Lower leg skin (tissue), 4 donors: ENCODE measurements around the gene FTO. TPM values are rescaled to one million over a fixed set of nuclear protein-coding genes. Genes with fewer than 3 reads are reported as not detected.
A peak's percentile ranks its signal among the peaks of the same experiment; 100 is the strongest.

Experiments
- DNase-seq, 2 donors: peaks; one replicate each; pipeline ENCODE4 v3.0.0-alpha.2; 2019; ENCODE audit warnings: low spot score in 2 of 2
- H3K4me3 ChIP-seq: fragments of 200-600 bp; sonication (generic); 2 replicates; pipeline ENCODE4 v1.5.1; 2017; ENCODE audit warnings: mild to moderate bottlenecking, low read depth; ENCODE audit not compliant: poor library complexity, severe bottlenecking
- POLR2A ChIP-seq, 2 donors: fragments of 450-650 bp; IDR thresholded peaks; one replicate each; pipeline ENCODE4 v1.6.1; 2016 to 2017; ENCODE audit warnings: antibody characterized with exemption in 2 of 2, mild to moderate bottlenecking in 1 of 2, moderate library complexity in 1 of 2
- WGBS, 2 donors: methylation state at CpG; one replicate each; pipeline ENCODE4 v1.1.5; 2018; 5-methylcytosine and 5-hydroxymethylcytosine counted together
- intact Hi-C: fragments of 100-400 bp; cut with DNase I; formaldehyde crosslinking; loops from one replicate; pipeline ENCODE4 v1.15.0; 2023; ENCODE audit warnings: low total_unique reads
- total RNA-seq, 4 donors: library from RNA; depleted of rRNA; stranded (reverse); fragments of >200 nt; gene quantifications; one replicate each; pipeline ENCODE4 v1.1.0, GENCODE V29; 2016
- TF ChIP-seq, protein P1 (sequence below), 3 donors: fragments of 450-650 bp; IDR thresholded peaks; one replicate each; pipeline ENCODE4 v1.5.1; 2016; ENCODE audit warnings: antibody characterized with exemption in 3 of 3, mild to moderate bottlenecking in 3 of 3, moderate library complexity in 2 of 3

Gene FTO
- total RNA-seq, 4 donors from 2014 or later: 61.2 to 88.2 (median 64.1) TPM

- no peak overlapping the region for H3K4me3 ChIP-seq
- no peak for TF ChIP-seq POLR2A (IDR thresholded peaks at IDR 0.05)
- TF ChIP-seq, protein P1, sequence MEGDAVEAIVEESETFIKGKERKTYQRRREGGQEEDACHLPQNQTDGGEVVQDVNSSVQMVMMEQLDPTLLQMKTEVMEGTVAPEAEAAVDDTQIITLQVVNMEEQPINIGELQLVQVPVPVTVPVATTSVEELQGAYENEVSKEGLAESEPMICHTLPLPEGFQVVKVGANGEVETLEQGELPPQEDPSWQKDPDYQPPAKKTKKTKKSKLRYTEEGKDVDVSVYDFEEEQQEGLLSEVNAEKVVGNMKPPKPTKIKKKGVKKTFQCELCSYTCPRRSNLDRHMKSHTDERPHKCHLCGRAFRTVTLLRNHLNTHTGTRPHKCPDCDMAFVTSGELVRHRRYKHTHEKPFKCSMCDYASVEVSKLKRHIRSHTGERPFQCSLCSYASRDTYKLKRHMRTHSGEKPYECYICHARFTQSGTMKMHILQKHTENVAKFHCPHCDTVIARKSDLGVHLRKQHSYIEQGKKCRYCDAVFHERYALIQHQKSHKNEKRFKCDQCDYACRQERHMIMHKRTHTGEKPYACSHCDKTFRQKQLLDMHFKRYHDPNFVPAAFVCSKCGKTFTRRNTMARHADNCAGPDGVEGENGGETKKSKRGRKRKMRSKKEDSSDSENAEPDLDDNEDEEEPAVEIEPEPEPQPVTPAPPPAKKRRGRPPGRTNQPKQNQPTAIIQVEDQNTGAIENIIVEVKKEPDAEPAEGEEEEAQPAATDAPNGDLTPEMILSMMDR (IDR thresholded peaks at IDR 0.05): no peak
- DNase-seq: no peak
- intact Hi-C loops: no loop called here
Measured at GRCh38 chr16:53905028-53905427, 201.1 kb downstream of the FTO start.

DNA sequence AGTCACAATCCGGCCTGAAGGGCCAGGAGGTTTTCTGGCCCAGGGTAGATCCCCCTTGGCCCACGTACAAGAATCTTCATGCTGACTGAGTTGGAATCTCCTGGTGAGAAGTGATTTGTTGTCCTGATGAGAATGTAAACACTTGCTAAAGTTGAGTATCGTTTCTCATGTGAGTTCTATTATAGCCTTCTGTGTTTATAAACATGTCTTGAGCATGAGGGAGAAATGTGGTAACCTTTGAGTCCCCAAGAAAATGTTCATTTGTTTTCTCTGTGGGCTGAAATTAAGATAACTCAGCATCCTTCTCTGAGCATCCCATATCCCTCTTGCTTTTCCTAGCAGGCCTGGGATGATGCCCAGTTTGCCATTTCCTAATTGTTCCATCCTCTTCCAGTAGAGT is 204.8 kb downstream of the FTO start:
- no peak for TF ChIP-seq POLR2A (IDR thresholded peaks at IDR 0.05)
- TF ChIP-seq, protein P1 (IDR thresholded peaks at IDR 0.05): no peak
- WGBS, 2 donors: 78 to 79% methylated on average over 3 of the region's 3 CpGs

DNA sequence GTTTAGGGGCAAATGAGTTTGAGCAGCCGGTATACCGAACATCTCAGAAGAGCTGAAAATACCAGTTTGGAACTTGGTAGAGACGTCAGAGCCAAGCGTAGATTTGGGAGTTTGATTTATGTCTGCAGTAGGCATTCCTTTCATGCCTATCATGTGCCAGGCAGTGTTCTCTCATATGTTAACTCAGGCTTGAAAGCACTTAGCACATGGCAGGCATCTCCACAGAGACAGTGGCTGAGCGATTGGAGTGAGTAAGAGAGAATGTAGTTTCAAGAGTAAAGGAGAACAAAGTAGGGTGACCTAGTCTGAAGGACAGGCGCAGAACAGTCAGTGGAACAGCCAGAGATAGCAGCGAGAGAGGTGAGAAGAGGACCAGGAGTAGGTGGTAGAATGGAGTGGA is 207.0 kb downstream of the FTO start:
- no peak overlapping the region for H3K4me3 ChIP-seq
- WGBS, 2 donors: 86 to 88% methylated on average over 7 of the region's 7 CpGs
- no peak for DNase-seq
- TF ChIP-seq, protein P1 (IDR thresholded peaks at IDR 0.05): no peak
- no peak for TF ChIP-seq POLR2A (IDR thresholded peaks at IDR 0.05)
- intact Hi-C loops: no loop called here

More for the DNA sequence above, 204.8 kb downstream of the FTO start:
- DNase-seq: no peak
- no peak overlapping the region for H3K4me3 ChIP-seq
- intact Hi-C loops: no loop called here

GRCh38 chr16:53911513-53911912 is 207.6 kb downstream of the FTO start:
- DNase-seq: no peak
- TF ChIP-seq, protein P1 (IDR thresholded peaks at IDR 0.05): no peak
- no peak for TF ChIP-seq POLR2A (IDR thresholded peaks at IDR 0.05)
- H3K4me3 ChIP-seq: no peak overlapping the region
- 80 to 82% methylated on average over 2 of the region's 2 CpGs for WGBS, 2 donors
- intact Hi-C loops: no loop called here

GRCh38 chr16:53912155-53912554 is 208.2 kb downstream of the FTO start:
- TF ChIP-seq POLR2A (IDR thresholded peaks at IDR 0.05): no peak
- TF ChIP-seq, protein P1 (IDR thresholded peaks at IDR 0.05): no peak
- no peak overlapping the region for H3K4me3 ChIP-seq
- DNase-seq: no peak
- intact Hi-C loops: no loop called here
- 75 to 88% methylated on average over 2 of the region's 2 CpGs for WGBS, 2 donors

DNA sequence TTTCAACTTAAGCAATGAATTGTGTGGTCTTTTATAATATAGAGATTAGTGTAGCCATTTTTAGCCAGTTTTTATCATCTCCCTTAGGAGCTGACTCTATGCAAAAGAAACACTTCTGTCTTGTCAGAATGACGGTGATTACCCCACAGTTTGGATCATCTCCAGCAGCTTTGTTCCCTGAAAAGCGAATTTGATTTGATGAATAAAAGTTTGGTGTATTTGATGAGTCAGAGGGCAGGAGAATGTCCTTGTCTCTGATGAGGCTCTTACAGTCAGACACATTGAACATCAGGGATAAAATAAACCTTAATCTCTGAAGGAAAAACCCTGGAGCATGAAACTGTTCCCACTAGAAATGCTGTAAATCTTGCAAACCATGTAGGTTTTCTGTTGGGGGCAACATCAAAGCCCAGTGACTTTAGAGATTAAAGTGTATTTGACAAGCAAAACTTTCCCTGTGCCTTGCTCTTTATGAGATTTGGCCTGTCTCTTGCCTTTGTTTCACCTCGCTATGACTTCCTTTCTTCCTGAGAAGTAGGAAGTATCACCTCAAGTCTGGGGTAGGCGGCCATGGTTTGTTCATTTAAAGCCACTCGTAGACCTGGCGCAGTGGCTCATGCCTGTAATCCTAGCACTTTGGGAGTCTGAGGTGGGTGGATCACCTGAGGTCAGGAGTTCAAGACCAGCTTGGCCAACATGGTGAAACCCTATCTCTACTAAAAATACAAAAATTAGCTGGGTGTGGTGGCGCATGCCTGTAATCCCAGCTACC is 209.3 kb downstream of the FTO start:
- peak in 1 of 2 donors; percentile 75 for DNase-seq
- intact Hi-C loops: no loop called here
- TF ChIP-seq, protein P1 (IDR thresholded peaks at IDR 0.05): no peak
- H3K4me3 ChIP-seq: no peak overlapping the region
- WGBS, 2 donors: 59 to 67% methylated on average over 7 of the region's 7 CpGs
